Stimulated activated CD8-positive, alpha-beta memory T cell treated with anti-CD3 and anti-CD28 coated beads, Interleukin-12 subunit alpha, Interleukin-12 subunit beta, amount 100 ng/mL, for 1 hour (primary cell): Measurements from ENCODE around the gene REL.
"Not testable (repeated sequence)": the region's sequence is repeated elsewhere in the genome, so short reads cannot be mapped to it uniquely, and the experiment has no call there.

ENCODE experiments used
- DNase-seq: peaks from one replicate; pipeline ENCODE4 v3.0.0-alpha.2; 2020; ENCODE audit warnings: low read depth

Gene REL

DNA sequence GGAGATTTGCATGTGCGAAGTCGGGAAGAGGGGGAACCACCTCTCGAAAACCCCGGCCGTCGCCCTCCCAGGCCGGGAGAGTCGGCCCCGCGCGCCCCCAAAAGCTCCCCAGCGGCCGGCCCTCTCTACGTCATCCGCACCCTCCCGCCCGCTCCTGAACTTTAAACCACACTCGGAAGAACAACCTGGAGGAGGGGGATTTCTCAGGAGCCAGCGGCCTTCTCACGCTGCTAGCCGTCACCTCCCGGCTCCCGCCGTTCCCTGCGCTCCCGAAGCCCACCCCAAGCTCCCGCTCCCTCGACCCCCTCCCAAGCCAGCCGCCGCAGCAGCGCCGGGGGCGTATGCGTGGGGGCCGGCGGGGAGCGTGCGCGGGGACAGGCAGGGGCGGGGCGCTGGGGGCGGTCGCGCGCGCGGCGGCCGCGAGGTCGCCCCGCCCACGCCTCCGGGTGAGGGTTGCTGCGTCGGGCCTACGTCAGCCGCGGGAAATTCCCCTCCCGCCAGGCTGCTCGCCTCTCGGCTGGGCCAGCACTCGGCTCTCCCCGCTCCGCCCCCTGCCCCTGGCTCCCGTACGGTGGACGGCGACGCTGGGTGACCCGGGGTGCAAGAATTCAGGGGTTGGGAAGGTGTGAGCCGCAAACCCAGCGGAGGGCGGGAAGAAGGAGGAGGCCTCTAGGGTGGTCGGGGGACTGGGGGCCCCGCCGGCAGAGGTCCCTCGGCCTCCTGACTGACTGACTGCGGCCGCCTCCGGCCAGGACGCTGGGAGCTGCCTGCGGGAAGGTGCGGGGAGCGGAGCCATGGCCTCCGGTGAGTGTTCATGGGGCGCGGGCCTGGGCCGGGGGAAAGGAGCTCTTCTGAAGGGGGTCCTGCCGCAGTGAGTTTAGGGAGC, at the start of gene REL:
Gene REL (plus strand): TSS at position 528 of the 886 bp plus-strand sequence. CDS start 267 bp downstream, at position 795.
- DNase-seq: peak; percentile 81

DNA sequence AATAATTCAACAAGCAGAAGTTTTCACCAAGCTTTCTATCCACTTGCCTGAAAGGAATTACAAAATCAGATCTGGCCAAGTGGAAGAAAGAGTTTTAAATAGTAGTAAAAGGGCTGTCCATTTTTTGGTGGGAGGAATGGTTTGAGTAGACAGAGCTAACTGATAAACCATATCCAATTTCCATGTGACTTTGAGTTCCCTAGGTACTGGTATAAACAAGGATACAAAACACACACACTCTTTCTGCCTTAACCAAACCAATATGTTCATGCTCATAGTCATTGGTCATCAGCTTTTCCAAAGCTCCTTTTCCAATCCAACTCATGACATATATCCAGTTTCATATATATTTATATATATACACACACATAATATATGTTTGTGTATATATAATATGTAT, 49.5 kb upstream of the REL start:
- DNase-seq: no peak

DNA sequence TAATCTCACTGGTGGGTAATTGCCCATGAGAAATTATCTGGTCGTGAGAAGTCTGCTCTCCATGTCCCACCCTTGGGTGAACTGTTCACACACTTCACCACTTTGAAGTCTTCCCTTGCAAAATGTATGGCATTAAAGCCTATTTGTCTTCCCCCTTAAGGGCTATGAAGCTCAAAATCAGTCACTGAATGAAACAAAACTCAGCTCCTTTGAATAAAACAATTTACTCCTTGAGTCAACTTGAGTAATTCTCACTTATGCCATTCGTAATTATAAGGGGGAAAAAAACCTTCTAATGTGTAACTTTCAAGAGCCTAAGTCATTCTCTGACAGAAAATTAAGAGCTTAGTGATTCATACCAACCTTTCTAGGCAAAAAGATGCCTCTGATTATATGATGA, 48.8 kb upstream of the REL start:
- no peak for DNase-seq

DNA sequence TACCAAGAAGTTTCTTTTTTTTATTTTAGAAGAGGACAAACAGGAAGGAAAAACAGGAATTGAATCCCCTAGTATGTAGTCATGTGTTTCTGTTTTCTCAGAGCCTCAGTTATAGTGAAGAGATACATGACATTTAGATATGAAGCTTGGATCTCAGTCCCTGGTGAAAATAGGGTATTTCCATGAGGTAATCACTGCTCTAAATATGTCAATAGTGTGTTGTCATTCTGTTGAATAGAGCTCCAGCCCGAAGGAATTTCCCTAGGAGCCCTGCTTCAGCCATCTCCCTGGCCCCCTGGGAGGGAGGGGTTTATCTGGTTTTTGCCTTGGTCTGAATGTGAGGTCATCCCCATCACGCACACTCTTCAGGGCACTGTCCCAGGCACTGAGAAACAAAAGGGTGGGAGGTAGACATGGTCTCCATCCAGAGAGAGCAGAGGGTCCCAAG, 47.1 kb upstream of the REL start:
- DNase-seq: no peak

DNA sequence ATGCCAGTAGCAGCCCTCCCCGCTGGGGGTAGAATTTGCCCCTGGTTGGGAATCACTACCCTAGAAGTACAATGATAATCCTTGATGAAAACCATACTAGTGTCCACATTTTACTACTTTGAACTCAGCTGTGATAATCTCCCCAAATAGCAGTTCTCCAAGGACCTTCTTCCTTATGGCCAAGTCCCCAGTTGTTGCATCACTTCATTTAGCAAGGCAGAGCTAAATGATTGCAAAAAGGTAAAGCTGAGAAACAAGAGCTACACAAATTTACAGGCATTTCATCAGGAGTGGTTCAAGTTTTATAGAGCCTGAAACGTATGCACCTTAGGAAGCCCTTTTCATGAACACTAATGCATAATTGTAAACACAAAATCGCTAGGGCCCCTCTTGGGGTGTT, 44.9 kb upstream of the REL start:
- no peak for DNase-seq

DNA sequence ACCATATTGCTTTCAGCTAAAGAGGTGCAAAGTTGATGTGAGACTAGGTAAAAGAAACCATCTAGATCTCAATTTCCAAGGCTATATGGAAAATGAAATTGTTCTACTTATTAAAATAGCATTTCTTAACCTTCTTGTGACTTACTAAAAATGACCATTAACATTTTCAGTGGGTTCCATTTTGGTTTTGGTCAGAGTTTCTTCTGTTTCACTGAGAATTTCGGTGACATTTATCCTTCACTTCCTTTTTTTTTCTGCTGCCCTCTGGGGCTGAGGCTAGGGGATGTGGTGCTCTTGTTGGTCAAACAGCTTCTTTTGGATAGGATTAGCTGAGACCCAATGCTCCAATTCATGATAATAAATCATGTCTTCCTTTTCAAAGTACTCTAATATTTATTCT, 44.3 kb upstream of the REL start:
- DNase-seq: no peak

DNA sequence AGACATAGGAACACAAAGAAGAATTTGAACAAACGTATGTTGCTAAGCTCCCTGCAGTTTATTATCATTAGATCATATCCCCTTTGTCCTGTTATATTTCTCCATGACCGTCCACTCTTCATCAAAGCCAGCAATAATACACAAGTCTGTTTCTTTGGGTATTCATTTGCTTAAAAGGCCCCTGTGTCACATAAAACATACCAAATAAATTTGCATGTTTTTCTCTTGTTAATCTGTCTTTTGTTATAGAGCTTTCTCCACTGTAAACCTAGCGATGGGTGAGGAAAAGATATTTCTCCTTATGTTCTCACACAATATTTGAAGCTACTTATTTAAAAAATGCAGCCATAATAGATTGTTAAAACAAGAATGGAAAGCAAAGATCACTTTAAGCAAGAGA, 42.9 kb upstream of the REL start:
- DNase-seq: no peak

DNA sequence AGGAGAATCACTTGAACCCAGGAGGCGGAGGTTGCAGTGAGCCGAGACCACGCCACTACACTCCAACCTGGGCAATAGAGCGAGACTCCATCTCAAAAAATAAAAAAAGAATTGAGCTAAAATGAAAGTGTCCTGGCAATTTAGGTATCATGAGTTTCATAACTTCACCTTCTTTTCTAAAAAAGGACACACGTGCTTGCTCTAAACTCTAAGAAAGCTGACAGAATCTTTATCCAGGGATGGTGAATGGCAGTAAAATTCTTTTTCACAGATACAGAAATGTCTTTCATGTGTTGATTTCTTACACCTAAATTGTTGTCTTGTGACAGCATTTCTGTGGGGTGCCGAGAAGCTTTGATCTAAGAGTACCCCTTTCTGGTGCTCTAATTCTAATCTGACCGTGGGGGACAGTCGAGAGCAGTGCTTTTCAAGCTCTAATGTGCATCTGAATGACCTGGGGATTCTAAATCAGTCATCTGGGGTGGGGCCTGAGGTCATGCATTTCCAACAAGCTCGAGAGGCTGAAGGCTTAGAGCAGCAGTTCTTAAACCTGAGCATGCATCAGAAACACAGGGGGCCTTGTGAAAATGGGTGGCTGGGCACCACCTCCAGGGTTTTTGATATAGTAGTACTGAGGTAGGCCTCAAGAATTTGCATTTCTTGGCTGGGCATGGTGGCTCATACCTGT, 42.1 kb upstream of the REL start:
- DNase-seq: no peak

DNA sequence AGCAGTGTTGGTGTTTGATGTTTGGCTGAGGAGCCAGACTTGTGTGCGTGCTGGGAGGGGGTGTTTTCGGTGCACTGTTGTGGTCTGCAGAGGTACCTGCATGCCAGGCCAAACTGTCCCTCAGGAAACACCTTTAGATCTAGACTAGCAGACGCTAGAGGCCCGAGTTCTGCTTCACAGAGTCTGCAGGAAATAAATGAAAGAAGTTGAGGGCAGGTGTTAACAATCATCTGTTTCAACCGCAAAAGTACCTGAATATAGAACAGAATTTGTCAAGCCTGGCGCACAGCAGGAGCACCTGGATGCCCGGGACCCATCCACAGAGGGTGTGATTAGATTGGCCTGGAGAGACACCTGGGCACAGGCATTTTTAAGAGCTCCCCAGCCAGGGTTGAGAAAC, 40.5 kb upstream of the REL start:
- no peak for DNase-seq

DNA sequence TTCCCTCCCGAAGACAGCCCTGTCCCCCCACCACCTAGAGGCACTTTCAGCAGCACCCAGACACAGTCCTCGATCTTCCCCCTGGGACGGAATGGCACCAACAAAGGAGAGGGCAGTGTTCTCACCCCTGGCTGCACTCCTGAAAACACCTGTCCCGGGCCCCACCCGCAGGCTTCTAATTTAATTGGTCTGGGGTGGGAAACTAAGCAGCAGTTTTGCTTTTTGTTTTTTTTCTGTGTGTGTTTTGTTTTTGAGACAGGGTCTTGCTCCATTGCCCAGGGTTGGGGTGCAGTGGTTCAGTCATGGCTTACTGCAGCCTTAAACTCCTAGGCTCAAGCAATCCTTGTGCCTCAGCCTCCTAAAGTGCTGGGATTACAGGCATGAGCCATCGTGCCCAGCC, 38.4 kb upstream of the REL start:
- DNase-seq: no peak

DNA sequence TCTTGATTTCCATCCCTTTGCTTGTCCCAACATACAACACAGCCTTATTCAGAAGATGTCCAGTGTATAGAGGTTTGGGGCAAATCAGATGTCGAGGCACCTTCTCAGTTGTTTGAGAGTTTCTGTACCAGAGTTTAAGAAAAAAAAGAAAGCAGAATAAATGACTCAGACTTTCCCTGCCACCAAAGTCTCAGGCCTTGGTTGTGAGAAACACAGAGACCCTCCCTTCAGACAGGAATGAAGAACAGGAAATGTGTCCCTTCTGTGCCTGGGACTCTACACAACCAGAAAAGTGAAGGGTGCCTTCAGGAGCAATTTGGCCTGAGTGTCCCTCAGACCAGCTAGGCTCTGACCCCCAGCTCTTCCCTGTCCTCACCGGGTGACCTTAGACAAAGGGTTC, 37.3 kb upstream of the REL start:
- DNase-seq: no peak

DNA sequence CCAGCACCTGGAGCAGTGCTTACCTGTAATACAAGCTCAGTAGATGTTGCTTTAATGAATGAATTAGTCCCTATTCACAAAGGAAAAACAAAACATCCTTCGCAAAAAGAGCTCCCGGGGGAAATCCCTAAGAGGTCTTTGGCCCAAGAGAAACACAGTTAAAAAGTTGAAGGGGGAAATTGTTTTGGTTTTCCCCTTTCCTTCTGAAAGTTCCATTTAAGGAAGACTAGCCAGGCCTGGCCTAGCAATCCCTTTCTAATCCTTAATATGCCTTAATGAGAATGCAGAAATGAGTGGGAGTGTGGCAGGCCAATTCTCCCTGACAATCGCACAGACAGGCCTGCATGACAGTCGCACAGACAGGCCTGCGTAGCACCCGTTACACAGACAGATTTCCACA, 33.5 kb upstream of the REL start:
- no peak for DNase-seq

DNA sequence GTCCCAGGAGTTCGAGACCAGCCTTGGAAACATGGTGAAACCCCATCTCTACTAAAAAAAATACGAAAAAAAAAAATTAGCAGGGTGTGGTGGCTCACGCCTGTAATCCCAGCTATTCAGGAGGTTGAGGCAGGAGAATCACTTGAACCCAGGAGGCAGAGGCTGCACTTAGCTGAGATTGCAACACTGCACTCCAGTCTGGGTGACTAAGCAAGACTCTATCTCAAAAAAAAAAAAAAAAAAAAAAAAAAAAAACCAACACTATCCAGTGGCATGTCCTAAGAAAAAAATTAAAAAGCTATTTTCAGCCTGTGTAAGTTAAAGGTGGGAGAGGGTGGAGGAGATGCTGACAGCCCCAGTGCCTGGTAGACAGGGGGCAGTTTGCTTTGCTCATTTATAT, 32.2 kb upstream of the REL start:
- DNase-seq: no peak

DNA sequence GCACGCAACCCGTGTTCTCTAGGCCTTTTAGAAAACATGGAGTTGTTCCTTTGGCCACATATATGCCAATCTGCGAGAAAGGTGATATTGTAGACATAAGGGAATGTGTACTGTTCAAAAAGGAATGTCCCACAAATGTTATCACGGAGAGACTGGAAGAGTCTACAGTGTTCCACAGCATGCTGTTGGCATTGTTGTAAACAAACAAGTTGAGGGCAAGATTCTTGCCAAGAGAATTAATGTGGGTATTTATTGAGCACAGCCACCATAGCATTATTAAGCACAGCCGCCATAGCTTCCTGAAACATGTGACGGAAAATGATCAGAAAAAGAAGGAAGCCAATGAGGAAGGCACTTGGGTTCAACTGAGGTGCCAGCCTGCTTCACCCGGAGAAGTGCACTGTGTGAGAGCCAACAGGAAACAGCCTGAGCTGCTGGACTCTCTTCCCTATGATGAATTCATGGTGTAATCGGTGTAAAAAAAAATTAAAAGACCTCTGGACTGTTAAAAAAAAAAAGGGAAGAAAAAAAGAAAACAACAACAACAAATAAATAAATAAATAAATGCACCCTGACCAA, 29.0 kb upstream of the REL start:
- DNase-seq: no peak

DNA sequence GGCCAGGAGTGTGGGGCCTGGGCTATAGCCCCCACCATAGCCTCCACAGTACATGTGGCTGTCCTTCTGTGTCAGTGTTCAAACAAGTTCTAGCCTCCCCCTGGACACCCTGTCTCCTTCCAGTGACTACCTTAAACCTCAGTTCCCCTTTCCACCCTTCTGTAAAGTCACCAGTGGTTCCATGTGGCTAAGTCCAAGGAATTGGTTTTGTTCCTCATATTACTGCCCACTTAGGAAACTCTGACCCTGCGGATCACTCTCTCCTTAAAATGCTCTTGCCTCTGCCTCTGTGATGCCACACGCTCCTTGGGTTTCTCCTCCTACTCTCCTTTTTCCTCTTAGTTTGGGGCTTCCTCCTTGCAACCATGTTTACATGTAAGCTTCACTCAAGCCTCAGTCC, 27.8 kb upstream of the REL start:
- DNase-seq: no peak

DNA sequence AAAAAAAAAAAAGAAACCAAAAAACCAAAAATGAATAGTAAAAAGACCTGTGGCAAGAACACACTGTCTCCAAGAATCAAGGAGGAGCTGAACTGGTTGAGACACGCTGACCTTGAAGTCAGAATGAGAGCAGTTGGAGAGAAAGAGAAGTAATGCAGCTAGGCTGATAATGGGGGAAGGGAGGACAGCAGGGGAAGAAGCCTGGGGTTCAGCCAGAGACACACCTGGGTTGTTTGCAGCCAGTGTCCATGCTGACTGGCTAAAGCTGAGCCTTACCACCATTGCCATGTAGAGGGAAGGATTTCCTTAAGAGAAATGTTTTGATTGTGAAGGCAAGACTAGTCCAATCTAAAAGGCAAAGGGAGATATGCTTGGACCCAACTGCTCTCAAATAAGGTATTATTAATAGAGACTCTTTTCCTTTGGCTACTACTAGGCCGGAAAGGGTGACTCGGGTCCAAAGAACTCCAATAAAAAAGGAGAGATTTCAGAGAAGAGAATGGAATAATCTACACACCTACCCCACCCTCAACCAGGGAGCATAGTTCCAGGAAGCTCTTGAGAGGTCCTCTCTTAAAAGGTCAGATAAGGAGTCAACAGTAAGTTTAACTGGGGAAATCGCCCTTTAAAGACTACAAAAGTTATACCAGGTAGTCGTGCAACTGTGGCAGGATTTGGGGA, 25.2 kb upstream of the REL start:
- no peak for DNase-seq

DNA sequence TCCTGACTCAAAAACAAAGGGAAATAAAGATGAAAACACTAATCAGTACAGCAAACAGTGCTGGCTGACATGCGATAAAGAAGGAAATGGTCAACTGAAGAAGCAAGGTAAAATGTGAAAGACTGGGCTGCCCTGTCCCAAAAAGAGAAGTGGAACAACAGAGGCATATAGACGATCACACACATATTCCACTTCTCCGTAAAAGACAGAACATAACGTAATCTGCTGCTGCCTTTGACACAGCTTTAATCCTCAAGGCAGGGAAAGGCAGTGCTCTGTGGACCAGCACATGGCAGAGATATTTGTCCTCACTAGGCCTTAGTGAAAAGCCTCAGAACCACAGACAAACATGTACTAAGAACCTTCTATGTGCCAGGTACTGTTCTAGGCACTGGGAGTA, 24.3 kb upstream of the REL start:
- no peak for DNase-seq

DNA sequence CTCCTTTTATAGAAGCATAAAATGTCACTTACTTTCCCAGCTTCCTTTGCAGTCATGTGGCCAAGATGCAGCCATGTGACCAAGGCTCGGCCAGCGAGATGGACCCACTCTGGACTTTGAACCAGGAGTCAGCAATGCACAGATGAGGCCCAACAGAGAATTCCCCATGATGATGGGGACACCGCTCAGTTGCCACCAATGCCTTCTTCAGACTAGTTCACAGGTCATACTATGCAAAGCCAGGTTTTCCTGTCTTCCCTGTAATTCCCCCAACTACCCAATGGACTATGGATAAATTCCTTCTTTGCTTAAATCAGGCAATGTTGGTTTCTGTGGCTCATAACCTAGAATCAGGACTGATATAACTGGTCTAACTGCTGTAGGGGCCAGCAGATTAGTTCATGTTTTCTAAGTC, 22.5 kb upstream of the REL start:
- no peak for DNase-seq

DNA sequence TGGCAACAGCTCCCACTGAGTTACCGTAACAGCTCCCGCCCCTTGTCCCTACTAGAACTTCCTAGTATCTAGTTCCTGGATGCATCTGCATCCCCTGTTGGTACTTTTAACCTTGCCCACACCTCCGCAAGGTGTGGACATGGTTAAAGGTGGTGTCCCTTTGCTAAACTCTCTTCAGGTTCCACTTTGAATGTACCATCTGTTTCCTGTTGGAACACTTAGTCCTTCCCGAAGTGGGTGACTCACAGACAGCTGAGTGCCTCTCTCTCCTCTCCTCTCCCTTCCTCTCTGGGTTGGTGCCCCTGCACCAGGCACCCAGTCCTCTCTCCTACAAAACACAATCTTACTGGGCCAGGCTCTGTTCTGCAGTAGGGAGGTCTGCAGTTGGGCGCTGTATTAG, 19.6 kb upstream of the REL start:
- no peak for DNase-seq

DNA sequence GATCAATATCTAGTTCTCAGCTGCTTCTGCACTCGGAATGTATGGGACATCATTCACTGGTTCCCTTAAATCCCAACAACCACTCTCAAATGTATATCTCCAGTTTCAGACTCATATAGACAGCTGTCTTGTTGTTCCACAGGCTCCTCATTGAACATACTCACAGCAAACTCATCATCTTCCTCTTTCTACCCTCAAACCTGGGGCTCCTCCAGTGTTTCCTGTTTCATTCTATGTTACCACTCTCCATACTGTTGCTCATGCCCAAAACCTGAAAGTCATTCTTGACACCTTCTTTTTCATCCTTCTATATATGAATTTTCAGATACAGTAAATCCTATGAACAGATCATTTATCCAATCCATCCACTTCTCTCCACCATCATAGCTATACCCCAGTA, 18.7 kb upstream of the REL start:
- no peak for DNase-seq

DNA sequence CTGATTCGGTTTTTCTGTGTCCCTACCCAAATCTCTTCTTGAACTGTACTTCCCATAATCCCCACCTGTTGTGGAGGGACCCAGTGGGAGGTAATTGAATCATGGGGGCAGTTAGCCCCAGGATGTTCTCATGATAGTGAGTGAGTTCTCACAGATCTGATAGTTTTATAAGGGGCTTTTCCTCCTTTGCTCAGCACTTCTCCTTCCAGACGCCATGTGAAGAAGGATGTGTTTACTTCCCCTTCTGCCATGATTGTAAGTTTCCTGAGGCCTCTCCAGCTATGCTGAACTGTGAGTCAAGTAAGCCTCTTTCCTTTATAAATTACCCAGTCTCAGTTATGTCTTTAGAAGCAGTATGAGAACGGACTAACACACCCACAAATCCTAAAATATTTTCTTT, 16.0 kb upstream of the REL start:
- not testable (repeated sequence) for DNase-seq

DNA sequence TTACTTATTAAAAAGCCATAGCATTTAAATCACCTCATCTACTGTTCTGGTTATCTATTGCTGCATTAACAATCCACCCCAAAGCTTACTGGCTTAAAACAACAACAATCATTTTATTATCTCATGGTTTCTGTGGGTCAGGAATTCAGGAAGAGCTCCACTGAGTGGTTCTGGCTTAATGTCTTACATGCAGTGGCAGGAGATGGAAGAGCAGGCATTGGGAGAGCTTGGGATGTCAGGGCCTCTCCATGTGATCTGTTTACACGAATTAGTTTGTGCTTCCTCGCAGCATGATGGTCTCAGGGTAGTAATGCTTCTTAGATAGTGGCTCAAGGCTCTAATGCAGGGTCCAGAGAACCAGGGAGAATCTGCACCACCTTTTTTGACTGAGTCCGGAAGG, 14.4 kb upstream of the REL start:
- DNase-seq: no peak

DNA sequence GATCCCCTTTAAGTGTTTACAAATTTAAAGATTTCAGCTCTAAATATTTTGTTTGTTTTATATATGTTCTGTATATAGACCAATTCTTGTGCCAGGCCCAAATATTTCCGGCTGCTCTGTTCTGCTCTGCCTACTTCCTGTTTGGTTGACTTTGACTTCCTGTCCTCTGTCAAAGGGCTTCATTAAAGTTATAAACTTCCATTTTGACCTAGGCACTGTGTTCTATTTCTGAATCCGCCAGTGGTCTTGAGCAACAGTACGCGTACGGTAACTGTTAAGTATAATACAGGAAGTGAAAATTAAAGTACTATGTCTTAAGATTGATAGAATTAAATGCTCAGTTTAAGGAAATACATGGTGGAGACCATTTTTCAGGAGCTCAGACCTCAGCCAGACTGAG, 13.5 kb upstream of the REL start:
- peak; percentile 8 for DNase-seq
